Body of pancreas (tissue), 4 donors: ENCODE results near the gene CEP104.

Experiments
- POLR2A ChIP-seq, 3 donors: fragments of 450-650 bp; IDR thresholded peaks; one replicate each; pipeline ENCODE4 v1.6.1; 2016; ENCODE audit warnings: antibody characterized with exemption in 3 of 3, mild to moderate bottlenecking in 2 of 3
- TF ChIP-seq, protein P1 (sequence below), 7 experiments: fragments of 450-650 bp in 4 of 7; fragments of 200-600 bp in 3 of 7; sonication (generic) in 3 of 7; IDR thresholded peaks; one replicate each; pipeline ENCODE4 v1.5.1; 2016 to 2019; ENCODE audit warnings: antibody characterized with exemption in 7 of 7

- TF ChIP-seq, protein P1, sequence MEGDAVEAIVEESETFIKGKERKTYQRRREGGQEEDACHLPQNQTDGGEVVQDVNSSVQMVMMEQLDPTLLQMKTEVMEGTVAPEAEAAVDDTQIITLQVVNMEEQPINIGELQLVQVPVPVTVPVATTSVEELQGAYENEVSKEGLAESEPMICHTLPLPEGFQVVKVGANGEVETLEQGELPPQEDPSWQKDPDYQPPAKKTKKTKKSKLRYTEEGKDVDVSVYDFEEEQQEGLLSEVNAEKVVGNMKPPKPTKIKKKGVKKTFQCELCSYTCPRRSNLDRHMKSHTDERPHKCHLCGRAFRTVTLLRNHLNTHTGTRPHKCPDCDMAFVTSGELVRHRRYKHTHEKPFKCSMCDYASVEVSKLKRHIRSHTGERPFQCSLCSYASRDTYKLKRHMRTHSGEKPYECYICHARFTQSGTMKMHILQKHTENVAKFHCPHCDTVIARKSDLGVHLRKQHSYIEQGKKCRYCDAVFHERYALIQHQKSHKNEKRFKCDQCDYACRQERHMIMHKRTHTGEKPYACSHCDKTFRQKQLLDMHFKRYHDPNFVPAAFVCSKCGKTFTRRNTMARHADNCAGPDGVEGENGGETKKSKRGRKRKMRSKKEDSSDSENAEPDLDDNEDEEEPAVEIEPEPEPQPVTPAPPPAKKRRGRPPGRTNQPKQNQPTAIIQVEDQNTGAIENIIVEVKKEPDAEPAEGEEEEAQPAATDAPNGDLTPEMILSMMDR (IDR thresholded peaks at IDR 0.05), result no peak
- no peak for TF ChIP-seq POLR2A (IDR thresholded peaks at IDR 0.05)
Measured at GRCh38 chr1:3790500-3790923, 66.5 kb downstream of the CEP104 start.
